Esophagus muscularis mucosa (tissue), 4 donors: Measurements from ENCODE around the gene PRR12. TPM values are rescaled to one million over a fixed set of nuclear protein-coding genes. Genes with fewer than 3 reads are reported as not detected.
A peak's percentile ranks its signal among the peaks of the same experiment; 100 is the strongest.

Experiments
- DNase-seq: peaks from one replicate; pipeline ENCODE4 v3.0.0-alpha.2; 2017; ENCODE audit errors: extremely low spot score
- H3K27ac ChIP-seq, 4 donors: fragments of 200-600 bp; sonication (generic); replicated peaks in 1 of 4; 1 replicate in 3 of 4; 2 replicates in 1 of 4; pipeline ENCODE4 v1.5.1; 2016 to 2019; ENCODE audit warnings: mild to moderate bottlenecking in 1 of 4
- H3K27me3 ChIP-seq, 4 donors: fragments of 200-600 bp; sonication (generic); one replicate each; pipeline versions ENCODE4 v1.5.1 to v1.6.0; 2016 to 2019
- H3K36me3 ChIP-seq, 4 donors: fragments of 200-600 bp; sonication (generic); one replicate each; pipeline ENCODE4 v1.5.1; 2016 to 2019
- H3K4me1 ChIP-seq, 4 donors: fragments of 200-600 bp; sonication (generic); one replicate each; pipeline ENCODE4 v1.5.1; 2016 to 2019
- H3K4me3 ChIP-seq, 4 donors: fragments of 200-600 bp; sonication (generic); 1 replicate in 2 of 4; 2 replicates in 2 of 4; pipeline ENCODE4 v1.5.1; 2016 to 2019; ENCODE audit warnings: mild to moderate bottlenecking in 4 of 4, moderate library complexity in 1 of 4
- H3K9me3 ChIP-seq, 4 donors: fragments of 200-600 bp; sonication (generic); 1 replicate in 3 of 4; 2 replicates in 1 of 4; pipeline ENCODE4 v1.5.1; 2016 to 2019
- EP300 ChIP-seq: sonication (generic); formaldehyde crosslinking; IDR thresholded peaks from one replicate; pipeline ENCODE4 v1.6.1; 2017; ENCODE audit warnings: antibody characterized with exemption
- POLR2A ChIP-seq: fragments of 450-650 bp; IDR thresholded peaks from one replicate; pipeline ENCODE4 v1.6.1; 2017; ENCODE audit warnings: antibody characterized with exemption, moderate library complexity, mild to moderate bottlenecking, low read depth
- POLR2AphosphoS5 ChIP-seq, 2 donors: sonication (generic); formaldehyde crosslinking; IDR thresholded peaks; one replicate each; pipeline ENCODE4 v1.6.1; 2017; ENCODE audit warnings: antibody characterized with exemption in 2 of 2
- WGBS: methylation state at CpG from one replicate; pipeline ENCODE4 v1.1.5; 2018; 5-methylcytosine and 5-hydroxymethylcytosine counted together
- intact Hi-C: fragments of 100-400 bp; cut with DNase I; formaldehyde crosslinking; loops from one replicate; pipeline ENCODE4 v1.15.1; 2023
- total RNA-seq, 4 donors: library from RNA; depleted of rRNA; stranded (reverse); fragments of >200 nt; gene quantifications; one replicate each; pipeline versions ENCODE4 v1.1.0 to v1.2.1, GENCODE V29; 2016
- TF ChIP-seq, protein P1 (sequence below), 3 experiments: fragments of 200-600 bp in 2 of 3; fragments of 450-650 bp in 1 of 3; sonication (generic) in 2 of 3; IDR thresholded peaks; one replicate each; pipeline ENCODE4 v1.5.1; 2017 to 2019; ENCODE audit warnings: antibody characterized with exemption in 3 of 3, mild to moderate bottlenecking in 2 of 3, moderate library complexity in 1 of 3

Gene PRR12, protein sequence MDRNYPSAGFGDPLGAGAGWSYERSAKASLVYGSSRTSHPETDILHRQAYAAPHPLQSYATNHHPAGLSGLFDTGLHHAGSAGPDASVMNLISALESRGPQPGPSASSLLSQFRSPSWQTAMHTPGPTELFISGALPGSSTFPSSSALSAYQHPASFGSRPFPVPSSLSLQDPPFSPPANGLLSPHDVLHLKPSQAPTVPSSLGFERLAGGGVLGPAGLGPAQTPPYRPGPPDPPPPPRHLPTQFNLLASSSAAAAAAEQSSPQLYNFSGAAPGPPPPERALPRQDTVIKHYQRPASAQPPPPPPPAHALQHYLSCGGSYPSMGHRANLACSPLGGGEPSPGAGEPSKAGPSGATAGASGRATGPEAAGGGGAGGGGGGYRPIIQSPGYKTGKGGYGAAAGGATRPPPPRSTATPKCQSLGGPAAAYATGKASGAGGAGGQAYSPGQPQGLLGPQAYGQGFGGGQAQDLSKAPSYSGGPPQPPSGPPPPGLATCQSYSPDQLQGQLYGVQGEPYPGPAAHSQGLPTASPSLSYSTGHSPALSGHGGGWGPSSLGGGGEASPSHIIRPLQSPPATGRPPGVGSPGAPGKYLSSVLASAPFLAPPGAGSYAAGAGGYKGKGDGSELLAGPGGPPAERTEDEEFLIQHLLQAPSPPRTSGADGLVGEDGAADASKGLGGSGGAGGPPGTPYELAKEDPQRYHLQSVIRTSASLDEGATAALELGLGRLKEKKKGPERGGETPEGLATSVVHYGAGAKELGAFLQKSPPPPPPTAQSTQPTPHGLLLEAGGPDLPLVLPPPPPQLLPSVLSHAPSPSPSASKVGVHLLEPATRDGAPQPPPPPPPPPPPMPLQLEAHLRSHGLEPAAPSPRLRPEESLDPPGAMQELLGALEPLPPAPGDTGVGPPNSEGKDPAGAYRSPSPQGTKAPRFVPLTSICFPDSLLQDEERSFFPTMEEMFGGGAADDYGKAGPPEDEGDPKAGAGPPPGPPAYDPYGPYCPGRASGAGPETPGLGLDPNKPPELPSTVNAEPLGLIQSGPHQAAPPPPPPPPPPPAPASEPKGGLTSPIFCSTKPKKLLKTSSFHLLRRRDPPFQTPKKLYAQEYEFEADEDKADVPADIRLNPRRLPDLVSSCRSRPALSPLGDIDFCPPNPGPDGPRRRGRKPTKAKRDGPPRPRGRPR (N-terminal part only)
- 10 to 100 TPM in 3 of 4 donors, 1 to 10 TPM in 1; 9.4 to 29.1 (median 16.3) TPM for total RNA-seq

DNA sequence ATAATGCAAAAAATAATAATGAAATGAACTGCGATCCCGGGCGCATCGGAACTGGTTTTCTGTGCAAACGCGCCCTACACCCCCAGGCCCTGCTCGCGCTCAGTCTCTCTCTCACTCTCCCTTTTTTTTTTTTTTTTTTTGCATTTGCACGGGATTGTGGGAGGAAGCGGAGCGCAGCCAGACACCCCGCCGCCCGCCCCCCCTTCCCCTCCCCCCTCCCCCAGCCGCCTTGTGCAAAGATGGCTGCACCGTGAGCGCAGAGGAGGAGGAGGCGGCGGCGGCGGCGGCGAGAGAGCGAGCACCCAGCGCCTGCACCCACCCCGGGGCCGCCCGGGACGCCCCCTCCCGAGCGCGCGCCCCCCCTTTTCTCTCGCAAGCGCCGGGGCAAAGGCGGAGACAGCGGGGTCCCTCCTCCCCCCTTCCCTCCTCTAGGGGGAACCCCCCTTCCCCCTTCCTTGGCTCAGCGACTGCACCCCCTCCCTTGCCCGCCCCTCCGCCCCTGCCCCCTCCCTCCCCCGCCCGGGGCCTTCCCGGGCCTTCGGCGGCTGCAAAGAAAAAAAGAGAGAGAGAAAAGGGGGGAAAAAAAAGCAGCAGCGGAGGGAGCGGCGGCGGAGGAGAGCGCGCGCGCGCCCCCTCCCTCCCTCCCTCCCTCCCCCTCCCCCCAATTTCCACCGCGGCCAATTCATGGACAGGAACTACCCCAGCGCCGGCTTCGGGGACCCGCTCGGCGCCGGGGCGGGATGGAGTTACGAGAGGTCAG is at the start of gene PRR12:
Gene PRR12, plus strand, starts transcription at position 212 of the 760 bp plus-strand sequence. Its CDS starts 473 bp downstream, at position 685.
- peak within 1 kb of the TSS; percentile 84 to 96 (median 94) for H3K27ac ChIP-seq
- TF ChIP-seq, protein P1, sequence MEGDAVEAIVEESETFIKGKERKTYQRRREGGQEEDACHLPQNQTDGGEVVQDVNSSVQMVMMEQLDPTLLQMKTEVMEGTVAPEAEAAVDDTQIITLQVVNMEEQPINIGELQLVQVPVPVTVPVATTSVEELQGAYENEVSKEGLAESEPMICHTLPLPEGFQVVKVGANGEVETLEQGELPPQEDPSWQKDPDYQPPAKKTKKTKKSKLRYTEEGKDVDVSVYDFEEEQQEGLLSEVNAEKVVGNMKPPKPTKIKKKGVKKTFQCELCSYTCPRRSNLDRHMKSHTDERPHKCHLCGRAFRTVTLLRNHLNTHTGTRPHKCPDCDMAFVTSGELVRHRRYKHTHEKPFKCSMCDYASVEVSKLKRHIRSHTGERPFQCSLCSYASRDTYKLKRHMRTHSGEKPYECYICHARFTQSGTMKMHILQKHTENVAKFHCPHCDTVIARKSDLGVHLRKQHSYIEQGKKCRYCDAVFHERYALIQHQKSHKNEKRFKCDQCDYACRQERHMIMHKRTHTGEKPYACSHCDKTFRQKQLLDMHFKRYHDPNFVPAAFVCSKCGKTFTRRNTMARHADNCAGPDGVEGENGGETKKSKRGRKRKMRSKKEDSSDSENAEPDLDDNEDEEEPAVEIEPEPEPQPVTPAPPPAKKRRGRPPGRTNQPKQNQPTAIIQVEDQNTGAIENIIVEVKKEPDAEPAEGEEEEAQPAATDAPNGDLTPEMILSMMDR (IDR thresholded peaks at IDR 0.05), result no peak
- TF ChIP-seq EP300 (no peak), POLR2A (no peak), POLR2AphosphoS5 (IDR thresholded peaks at IDR 0.05) (no peak)
- peaks cover 22 to 48% (median 44%) of the 10 kb centered on the region in 4 donors for H3K4me1 ChIP-seq
- intact Hi-C loops, result loop anchor here (5.0 kb wide), 1 partner anchor 86 kb away; the partner anchor contains the start of gene PRMT1
- 0% methylated on average over 25 of the region's 66 CpGs for WGBS
- H3K36me3 ChIP-seq, result peaks cover 19 to 22% (median 22%) of the 10 kb centered on the region in 4 donors
- peak within 1 kb of the TSS; percentile 85 to 96 (median 92) for H3K4me3 ChIP-seq
- no peaks in the 10 kb centered on the region for H3K27me3 ChIP-seq
- DNase-seq, result peak; percentile 94
- no peaks in the 10 kb centered on the region for H3K9me3 ChIP-seq

DNA sequence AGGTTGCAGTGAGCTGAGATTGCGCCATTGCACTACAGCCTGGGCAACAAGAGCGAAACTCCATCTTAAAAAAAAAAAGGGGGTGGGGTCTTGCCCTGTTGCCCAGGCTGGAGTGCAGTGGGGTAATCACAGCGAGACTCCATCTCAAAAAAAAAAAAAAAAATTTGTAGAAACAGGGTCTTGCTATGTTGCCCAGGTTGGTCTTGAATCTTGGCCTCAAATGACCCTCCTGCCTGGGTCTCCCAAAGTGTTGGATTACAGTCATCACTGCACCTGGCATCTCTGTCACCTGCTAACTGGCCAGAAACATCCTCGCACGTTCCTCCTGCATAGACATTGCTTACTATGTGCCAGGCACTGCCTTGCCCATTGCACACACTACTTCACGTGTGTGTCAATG is 49.1 kb upstream of the PRR12 start:
- Histone ChIP-seq H3K9me3 (no peaks in the 10 kb centered on the region), H3K27ac (no peak overlapping the region), H3K27me3 (no peaks in the 10 kb centered on the region), H3K4me3 (no peak overlapping the region), H3K4me1 (peaks cover 1 to 6% (median 5%) of the 10 kb centered on the region in 4 donors), H3K36me3 (peaks cover 0 to 42% (median 21%) of the 10 kb centered on the region in 4 donors)
- WGBS, result 92% methylated on average over 6 of the region's 6 CpGs
- no peak for DNase-seq
- TF ChIP-seq EP300, result no peak
- TF ChIP-seq POLR2A, result no peak
- TF ChIP-seq, protein P1 (IDR thresholded peaks at IDR 0.05), result no peak
- intact Hi-C loops, result no loop called here

DNA sequence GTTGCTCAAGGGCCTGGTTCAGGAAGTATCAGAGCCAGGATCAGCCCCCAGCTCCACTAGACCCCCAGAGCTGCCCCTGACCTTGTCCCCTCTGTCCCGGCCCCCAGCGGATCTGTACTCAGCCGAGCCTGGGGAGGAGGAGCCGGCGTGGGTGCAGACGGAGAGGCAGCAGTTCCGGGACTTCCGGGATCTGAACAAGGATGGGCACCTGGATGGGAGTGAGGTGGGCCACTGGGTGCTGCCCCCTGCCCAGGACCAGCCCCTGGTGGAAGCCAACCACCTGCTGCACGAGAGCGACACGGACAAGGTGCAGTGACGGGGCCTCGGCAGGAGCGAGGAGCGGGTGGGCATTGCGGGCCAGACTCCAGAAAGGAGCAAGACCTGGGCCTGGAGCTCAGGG is 48.5 kb upstream of the PRR12 start:
- H3K36me3 ChIP-seq, result peaks cover 0 to 37% (median 19%) of the 10 kb centered on the region in 4 donors
- WGBS, result 88% methylated on average over 16 of the region's 16 CpGs
- DNase-seq, result no peak
- intact Hi-C loops, result no loop called here
- no peaks in the 10 kb centered on the region for H3K9me3 ChIP-seq
- no peak overlapping the region for H3K4me3 ChIP-seq
- H3K27me3 ChIP-seq, result no peaks in the 10 kb centered on the region
- H3K27ac ChIP-seq, result no peak overlapping the region
- H3K4me1 ChIP-seq, result peaks cover 4 to 9% (median 5%) of the 10 kb centered on the region in 4 donors
- TF ChIP-seq EP300 (no peak), POLR2AphosphoS5 (IDR thresholded peaks at IDR 0.05) (no peak), POLR2A (no peak)
- TF ChIP-seq, protein P1 (IDR thresholded peaks at IDR 0.05), result no peak

DNA sequence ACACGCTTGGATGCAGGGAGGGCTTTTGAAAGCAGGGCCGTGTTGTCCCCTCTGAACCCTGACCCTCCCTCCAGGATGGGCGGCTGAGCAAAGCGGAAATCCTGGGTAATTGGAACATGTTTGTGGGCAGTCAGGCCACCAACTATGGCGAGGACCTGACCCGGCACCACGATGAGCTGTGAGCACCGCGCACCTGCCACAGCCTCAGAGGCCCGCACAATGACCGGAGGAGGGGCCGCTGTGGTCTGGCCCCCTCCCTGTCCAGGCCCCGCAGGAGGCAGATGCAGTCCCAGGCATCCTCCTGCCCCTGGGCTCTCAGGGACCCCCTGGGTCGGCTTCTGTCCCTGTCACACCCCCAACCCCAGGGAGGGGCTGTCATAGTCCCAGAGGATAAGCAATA is 48.0 kb upstream of the PRR12 start:
- Histone ChIP-seq H3K4me1 (peaks cover 4 to 9% (median 5%) of the 10 kb centered on the region in 4 donors), H3K36me3 (peaks cover 0 to 32% (median 17%) of the 10 kb centered on the region in 4 donors), H3K27ac (no peak overlapping the region), H3K27me3 (no peaks in the 10 kb centered on the region), H3K4me3 (no peak overlapping the region), H3K9me3 (no peaks in the 10 kb centered on the region)
- 80% methylated on average over 9 of the region's 14 CpGs for WGBS
- intact Hi-C loops, result no loop called here
- no peak for DNase-seq
- TF ChIP-seq EP300 (no peak), POLR2A (no peak), POLR2AphosphoS5 (IDR thresholded peaks at IDR 0.05) (no peak)
- TF ChIP-seq, protein P1 (IDR thresholded peaks at IDR 0.05), result no peak
